ENCODE results near the gene ATP2A3. TPM values are rescaled to one million over a fixed set of nuclear protein-coding genes. Genes with fewer than 3 reads are reported as not detected.
A peak's percentile ranks its signal among the peaks of the same experiment; 100 is the strongest.

Gene ATP2A3
- total and polyA plus RNA-seq, 8 donors: 5.8 to 53.5 (median 7.4) TPM

GRCh38 chr17:3940965-3941698 lies 23.1 kb downstream of the ATP2A3 start:
- Histone ChIP-seq H3K4me3 (no peak overlapping the region), H3K27me3 (no peaks in the 10 kb centered on the region), H3K9me3 (no peaks in the 10 kb centered on the region), H3K27ac (no peak overlapping the region), H3K36me3 (peaks cover 0 to 96% of the 10 kb centered on the region in 2 donors), H3K4me1 (no peaks in the 10 kb centered on the region)
- intact Hi-C loops (cut with DNase I): no loop called here
- DNase-seq (no peak), ATAC-seq (no peak)
- TF ChIP-seq CTCF (IDR thresholded peaks at IDR 0.05): no peak

- no peak for TF ChIP-seq CTCF (IDR thresholded peaks at IDR 0.05)
- no peaks in the 10 kb centered on the region for H3K27me3 ChIP-seq
- H3K27ac ChIP-seq: no peak overlapping the region
- ATAC-seq (no peak), DNase-seq (no peak)
- peaks cover 0 to 95% of the 10 kb centered on the region in 2 donors for H3K36me3 ChIP-seq
- no peaks in the 10 kb centered on the region for H3K4me1 ChIP-seq
- H3K9me3 ChIP-seq: no peaks in the 10 kb centered on the region
- H3K4me3 ChIP-seq: no peak overlapping the region
- intact Hi-C loops (cut with DNase I): loop anchor here in 1 of 2 donors (10.0 kb wide), 1 partner anchor 67 kb away; no protein-coding TSS in a partner anchor
Measured at GRCh38 chr17:3937359-3937758, 26.9 kb downstream of the ATP2A3 start.

GRCh38 chr17:3935825-3936355 lies 28.3 kb downstream of the ATP2A3 start:
- Histone ChIP-seq H3K27ac (no peak overlapping the region), H3K9me3 (no peaks in the 10 kb centered on the region), H3K36me3 (peaks cover 0 to 89% of the 10 kb centered on the region in 2 donors), H3K4me1 (no peaks in the 10 kb centered on the region), H3K4me3 (no peak overlapping the region), H3K27me3 (no peaks in the 10 kb centered on the region)
- DNase-seq: no peak
- ATAC-seq: no peak
- intact Hi-C loops (cut with DNase I): loop anchor here in 1 of 2 donors (10.0 kb wide), 1 partner anchor 69 kb away; no protein-coding TSS in a partner anchor
- no peak for TF ChIP-seq CTCF (IDR thresholded peaks at IDR 0.05)

- no peak overlapping the region for H3K27ac ChIP-seq
- H3K9me3 ChIP-seq: no peaks in the 10 kb centered on the region
- peak; percentile 99 for ATAC-seq
- H3K27me3 ChIP-seq: no peaks in the 10 kb centered on the region
- peak; percentile 56 to 66 for TF ChIP-seq CTCF (IDR thresholded peaks at IDR 0.05)
- DNase-seq: peak; percentile 59 to 89 (median 81)
- intact Hi-C loops (cut with DNase I): loop anchor here in 1 of 2 donors (10.0 kb wide), 1 partner anchor 70 kb away; no protein-coding TSS in a partner anchor
- H3K4me3 ChIP-seq: no peak overlapping the region
- no peaks in the 10 kb centered on the region for H3K4me1 ChIP-seq
- peaks cover 0 to 86% of the 10 kb centered on the region in 2 donors for H3K36me3 ChIP-seq
Measured at GRCh38 chr17:3935140-3935542, 29.1 kb downstream of the ATP2A3 start.

GRCh38 chr17:3929764-3930163 lies 34.5 kb downstream of the ATP2A3 start:
- no peak overlapping the region for H3K4me3 ChIP-seq
- DNase-seq (no peak), ATAC-seq (no peak)
- H3K4me1 ChIP-seq: no peaks in the 10 kb centered on the region
- peaks cover 0 to 77% of the 10 kb centered on the region in 2 donors for H3K36me3 ChIP-seq
- no peak for TF ChIP-seq CTCF (IDR thresholded peaks at IDR 0.05)
- intact Hi-C loops (cut with DNase I): loop anchor here in 1 of 2 donors (10.0 kb wide), 1 partner anchor 75 kb away; no protein-coding TSS in a partner anchor
- H3K27me3 ChIP-seq: no peaks in the 10 kb centered on the region
- H3K27ac ChIP-seq: no peak overlapping the region
- H3K9me3 ChIP-seq: no peaks in the 10 kb centered on the region

Measured in left lung (tissue), 10 donors.